Loucy (cell line): Measurements from ENCODE around the gene UBXN1.

Experiments used
- H2AFZ ChIP-seq: fragments of 200-600 bp; sonication (generic); 2 replicates; pipeline ENCODE4 v1.6.0; 2016; ENCODE audit warnings: antibody characterized with exemption, mild to moderate bottlenecking, low read length, moderate library complexity
- H3F3A ChIP-seq: fragments of 200-600 bp; 2 replicates; pipeline ENCODE4 v1.6.0; 2016; ENCODE audit warnings: antibody characterized with exemption, low read depth, mild to moderate bottlenecking
- H3K27me3 ChIP-seq: fragments of 200-600 bp; sonication (generic); 2 replicates; pipeline ENCODE4 v1.6.1; 2014; ENCODE audit warnings: low read length, mild to moderate bottlenecking; ENCODE audit not compliant: insufficient read depth, poor library complexity, severe bottlenecking
- H3K36me3 ChIP-seq: fragments of 200-600 bp; sonication (generic); 2 replicates; pipeline ENCODE4 v1.6.1; 2016; ENCODE audit warnings: low read length; ENCODE audit not compliant: insufficient read depth
- H3K4me1 ChIP-seq: fragments of 200-600 bp; sonication (generic); 2 replicates; pipeline ENCODE4 v1.5.1; 2014; ENCODE audit warnings: low read length, mild to moderate bottlenecking; ENCODE audit not compliant: insufficient read depth, poor library complexity, severe bottlenecking
- H3K4me2 ChIP-seq: fragments of 200-600 bp; sonication (generic); 2 replicates; pipeline ENCODE4 v1.6.0; 2014; ENCODE audit warnings: antibody characterized with exemption, low read length, low read depth, mild to moderate bottlenecking; ENCODE audit not compliant: poor library complexity, severe bottlenecking
- H3K4me3 ChIP-seq: fragments of 200-600 bp; sonication (generic); 2 replicates; pipeline ENCODE4 v1.5.1; 2014; ENCODE audit warnings: low read length, mild to moderate bottlenecking, mixed read lengths; ENCODE audit not compliant: poor library complexity, severe bottlenecking
- H3K79me2 ChIP-seq: fragments of 200-600 bp; sonication (generic); 2 replicates; pipeline ENCODE4 v1.6.1; 2014; ENCODE audit warnings: low read length; ENCODE audit not compliant: insufficient read depth
- H3K9ac ChIP-seq: fragments of 200-600 bp; sonication (generic); 2 replicates; pipeline ENCODE4 v1.6.0; 2014; ENCODE audit warnings: mild to moderate bottlenecking, low read depth, low read length, moderate library complexity; ENCODE audit not compliant: poor library complexity, severe bottlenecking
- H3K9me2 ChIP-seq: fragments of 200-600 bp; sonication (generic); replicated peaks from 2 replicates; pipeline ENCODE4 v1.6.1; 2016; ENCODE audit warnings: low read depth, low read length, mixed read lengths
- H3K9me3 ChIP-seq: fragments of 200-600 bp; sonication (generic); 2 replicates; pipeline ENCODE4 v1.6.1; 2014; ENCODE audit warnings: mild to moderate bottlenecking, antibody characterized with exemption, low read length, low read depth; ENCODE audit not compliant: insufficient read depth
- H4K20me1 ChIP-seq: fragments of 200-600 bp; sonication (generic); 2 replicates; pipeline ENCODE4 v1.6.0; 2014; ENCODE audit warnings: antibody characterized with exemption, low read length, mild to moderate bottlenecking; ENCODE audit not compliant: insufficient read depth, poor library complexity, severe bottlenecking
- CTCF ChIP-seq: fragments of 200-600 bp; sonication (generic); conservative IDR thresholded peaks from 2 replicates; pipeline ENCODE4 v1.5.1; 2014; ENCODE audit warnings: mild to moderate bottlenecking, antibody characterized with exemption, low read length
- EZH2phosphoT487 ChIP-seq: fragments of 200-600 bp; IDR thresholded peaks from 2 replicates; pipeline ENCODE4 v1.6.1; 2018; ENCODE audit warnings: antibody characterized with exemption, mild to moderate bottlenecking, moderate library complexity, borderline replicate concordance

The UBXN1 gene

GRCh38 chr11:62627713-62628112, 51.2 kb downstream of the UBXN1 start:
- peaks cover 67% of the 10 kb centered on the region; the same call in 1 of the 2 replicates for H3K36me3 ChIP-seq
- H3K4me2 ChIP-seq = no peak overlapping the region
- no peaks in the 10 kb centered on the region for H3K9me3 ChIP-seq
- H3K4me1 ChIP-seq = no peaks in the 10 kb centered on the region
- TF ChIP-seq CTCF = peak; percentile 29; the same call in 1 of the 2 replicates
- TF ChIP-seq EZH2phosphoT487 = no peak
- H2AFZ ChIP-seq = no peak overlapping the region
- H3K9ac ChIP-seq = no peak overlapping the region
- H3K9me2 ChIP-seq = no peaks in the 10 kb centered on the region
- H4K20me1 ChIP-seq = no peaks in the 10 kb centered on the region
- H3K4me3 ChIP-seq = no peak overlapping the region
- no peaks in the 10 kb centered on the region for H3K79me2 ChIP-seq
- H3F3A ChIP-seq = peaks cover 8% of the 10 kb centered on the region
- no peaks in the 10 kb centered on the region for H3K27me3 ChIP-seq
